Measurements from ENCODE around the gene TRIM47. TPM values are rescaled to one million over a fixed set of nuclear protein-coding genes. Genes with fewer than 3 reads are reported as not detected.

Gene TRIM47
- total RNA-seq, 4 donors from 2014 or later, result 67.8 to 147 (median 81.9) TPM

DNA sequence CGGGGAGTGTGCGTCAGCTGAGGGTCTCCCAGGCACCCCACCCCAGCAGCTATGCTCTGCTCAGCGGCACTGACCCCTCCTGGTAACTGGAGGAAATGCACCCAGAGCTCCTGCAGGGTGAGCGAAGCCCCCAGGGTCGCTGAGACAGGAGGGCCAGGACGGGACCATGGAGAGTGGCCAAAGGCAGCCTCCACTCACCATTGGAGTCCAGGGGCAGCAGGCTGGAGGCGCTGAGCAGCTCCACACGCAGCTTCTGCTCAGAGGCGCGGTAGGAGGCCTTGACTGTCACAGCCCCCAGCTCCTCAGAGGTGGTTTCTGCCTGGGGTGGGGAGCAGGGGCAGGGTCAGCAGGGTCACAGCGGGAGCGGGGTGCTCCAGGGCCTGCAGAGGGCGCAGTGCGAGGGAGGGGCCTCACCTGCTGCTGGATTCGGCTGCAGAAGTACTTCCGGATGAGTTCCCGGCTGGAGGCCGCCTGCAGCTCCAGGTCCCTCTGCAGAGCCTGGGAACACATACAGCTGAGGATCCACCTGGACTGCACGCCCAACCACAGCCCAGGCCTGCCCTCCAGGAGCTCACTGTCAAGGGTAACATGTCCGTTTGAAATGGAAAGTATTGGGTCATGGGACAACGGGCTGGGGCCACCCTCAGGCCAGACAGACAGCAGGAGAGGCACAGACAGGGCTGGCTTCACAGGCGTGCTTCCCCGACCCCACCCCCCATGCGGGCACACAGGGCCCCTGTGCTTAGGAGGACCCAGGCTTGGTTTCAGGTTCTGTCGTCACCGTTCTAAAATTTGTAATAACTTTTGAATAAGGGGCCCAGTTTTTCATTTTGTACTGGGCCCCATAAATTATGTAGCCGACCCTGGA is 48.0 kb downstream of the TRIM47 start:
- TF ChIP-seq, protein P1, sequence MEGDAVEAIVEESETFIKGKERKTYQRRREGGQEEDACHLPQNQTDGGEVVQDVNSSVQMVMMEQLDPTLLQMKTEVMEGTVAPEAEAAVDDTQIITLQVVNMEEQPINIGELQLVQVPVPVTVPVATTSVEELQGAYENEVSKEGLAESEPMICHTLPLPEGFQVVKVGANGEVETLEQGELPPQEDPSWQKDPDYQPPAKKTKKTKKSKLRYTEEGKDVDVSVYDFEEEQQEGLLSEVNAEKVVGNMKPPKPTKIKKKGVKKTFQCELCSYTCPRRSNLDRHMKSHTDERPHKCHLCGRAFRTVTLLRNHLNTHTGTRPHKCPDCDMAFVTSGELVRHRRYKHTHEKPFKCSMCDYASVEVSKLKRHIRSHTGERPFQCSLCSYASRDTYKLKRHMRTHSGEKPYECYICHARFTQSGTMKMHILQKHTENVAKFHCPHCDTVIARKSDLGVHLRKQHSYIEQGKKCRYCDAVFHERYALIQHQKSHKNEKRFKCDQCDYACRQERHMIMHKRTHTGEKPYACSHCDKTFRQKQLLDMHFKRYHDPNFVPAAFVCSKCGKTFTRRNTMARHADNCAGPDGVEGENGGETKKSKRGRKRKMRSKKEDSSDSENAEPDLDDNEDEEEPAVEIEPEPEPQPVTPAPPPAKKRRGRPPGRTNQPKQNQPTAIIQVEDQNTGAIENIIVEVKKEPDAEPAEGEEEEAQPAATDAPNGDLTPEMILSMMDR (IDR thresholded peaks at IDR 0.05), result peak; percentile 17 to 51 (median 21)
- TF ChIP-seq EP300 (IDR thresholded peaks at IDR 0.05) (no peak), POLR2AphosphoS5 (IDR thresholded peaks at IDR 0.05) (no peak), POLR2A (IDR thresholded peaks at IDR 0.05; ENCODE audit: low read depth) (no peak)
- no peaks in the 10 kb centered on the region for H3K9me3 ChIP-seq
- 71% methylated on average over 6 of the region's 27 CpGs for WGBS
- H3K4me3 ChIP-seq, result no peak overlapping the region
- intact Hi-C loops (cut with DNase I), result no loop called here
- H3K4me1 ChIP-seq, result peaks cover 28 to 43% (median 38%) of the 10 kb centered on the region in 4 donors
- H3K36me3 ChIP-seq, result peaks cover 0 to 64% (median 32%) of the 10 kb centered on the region in 4 donors
- no peak for DNase-seq (ENCODE audit: extremely low spot score)
- H3K27me3 ChIP-seq, result no peaks in the 10 kb centered on the region
- H3K27ac ChIP-seq (replicated peaks in 1 of 4), result no peak overlapping the region

DNA sequence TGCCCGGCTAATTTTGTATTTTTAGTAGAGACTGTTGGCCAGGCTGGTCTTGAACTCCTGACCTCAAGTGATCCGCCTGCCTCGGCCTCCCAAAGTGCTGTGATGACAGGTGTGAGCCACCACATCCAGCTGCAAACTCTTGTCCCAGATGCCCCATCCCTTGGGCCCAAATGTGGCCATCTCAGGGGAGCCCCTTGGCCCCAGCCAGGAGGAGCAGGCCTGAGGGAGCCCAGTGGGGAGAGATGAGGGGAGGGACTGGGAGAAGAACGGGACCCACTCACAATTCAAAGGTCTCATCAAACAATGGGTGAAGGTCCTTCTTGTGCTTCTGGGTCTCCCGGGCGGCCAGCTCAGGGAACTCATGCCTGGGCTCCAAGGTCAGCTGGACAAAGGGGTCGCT is 48.6 kb downstream of the TRIM47 start:
- intact Hi-C loops (cut with DNase I), result loop anchor here (10.0 kb wide), 1 partner anchor 65 kb away; the partner anchor contains the start of gene GALK1
- no peak for DNase-seq (ENCODE audit: extremely low spot score)
- H3K27ac ChIP-seq (replicated peaks in 1 of 4), result no peak overlapping the region
- H3K4me1 ChIP-seq, result peaks cover 28 to 41% (median 36%) of the 10 kb centered on the region in 4 donors
- WGBS, result no CpG with 5 or more reads among the region's 7 CpGs
- no peaks in the 10 kb centered on the region for H3K9me3 ChIP-seq
- no peaks in the 10 kb centered on the region for H3K27me3 ChIP-seq
- peaks cover 0 to 64% (median 34%) of the 10 kb centered on the region in 4 donors for H3K36me3 ChIP-seq
- TF ChIP-seq POLR2A (IDR thresholded peaks at IDR 0.05; ENCODE audit: low read depth) (no peak), EP300 (IDR thresholded peaks at IDR 0.05) (no peak), POLR2AphosphoS5 (IDR thresholded peaks at IDR 0.05) (no peak)
- TF ChIP-seq, protein P1 (IDR thresholded peaks at IDR 0.05), result no peak
- no peak overlapping the region for H3K4me3 ChIP-seq

DNA sequence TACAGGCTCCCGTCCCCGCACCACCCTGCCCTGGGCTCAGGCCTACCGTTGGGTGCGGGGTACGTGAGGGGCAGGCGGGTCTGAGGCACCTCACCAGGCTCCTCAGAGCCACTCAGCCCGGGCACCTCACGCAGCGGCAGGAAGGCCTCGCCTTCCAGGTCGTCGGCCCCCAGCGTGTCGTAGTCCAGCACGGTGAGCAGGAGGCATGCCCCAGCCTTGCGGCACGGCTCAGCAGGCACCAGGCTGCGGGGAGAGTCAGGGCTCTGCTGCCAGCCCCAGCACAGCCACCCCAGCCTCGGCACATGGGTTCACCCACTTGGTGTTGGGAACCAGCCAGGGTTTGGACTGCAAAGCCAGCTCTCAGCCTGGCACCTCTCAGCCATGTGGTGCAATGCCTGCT is 49.6 kb downstream of the TRIM47 start:
- Histone ChIP-seq H3K27ac (replicated peaks in 1 of 4) (peak overlapping the region in 1 of 4 donors; percentile 30), H3K4me1 (peaks cover 31 to 44% (median 39%) of the 10 kb centered on the region in 4 donors), H3K9me3 (no peaks in the 10 kb centered on the region), H3K36me3 (peaks cover 0 to 64% (median 36%) of the 10 kb centered on the region in 4 donors), H3K4me3 (no peak overlapping the region), H3K27me3 (no peaks in the 10 kb centered on the region)
- intact Hi-C loops (cut with DNase I), result loop anchor here (10.0 kb wide), 1 partner anchor 64 kb away; the partner anchor contains the start of gene GALK1
- WGBS, result 91% methylated on average over 18 of the region's 19 CpGs
- no peak for DNase-seq (ENCODE audit: extremely low spot score)
- TF ChIP-seq EP300 (IDR thresholded peaks at IDR 0.05) (no peak), POLR2A (IDR thresholded peaks at IDR 0.05; ENCODE audit: low read depth) (no peak), POLR2AphosphoS5 (IDR thresholded peaks at IDR 0.05) (no peak)
- TF ChIP-seq, protein P1 (IDR thresholded peaks at IDR 0.05), result no peak

DNA sequence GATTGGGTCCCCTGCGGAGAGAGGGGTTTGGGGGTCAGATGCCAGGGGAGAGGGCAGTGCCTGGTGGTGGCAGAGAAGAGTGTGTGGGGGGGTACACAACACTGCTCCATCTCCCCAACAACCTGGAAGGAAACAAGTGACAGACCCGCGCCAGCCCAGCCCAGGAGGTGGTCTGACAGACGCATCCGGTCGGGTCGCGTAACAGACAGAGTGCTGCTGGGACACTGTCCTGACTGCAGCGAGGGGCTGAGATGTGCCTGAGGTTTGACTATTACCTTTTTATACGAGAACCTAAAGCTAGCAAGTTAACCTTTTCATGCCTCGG is 50.3 kb downstream of the TRIM47 start:
- no peak for TF ChIP-seq POLR2AphosphoS5 (IDR thresholded peaks at IDR 0.05)
- TF ChIP-seq, protein P1 (IDR thresholded peaks at IDR 0.05), result no peak
- no peak for TF ChIP-seq EP300 (IDR thresholded peaks at IDR 0.05)
- WGBS, result 12% methylated on average over 3 of the region's 11 CpGs
- Histone ChIP-seq H3K27ac (replicated peaks in 1 of 4) (peak overlapping the region; percentile 73 to 84 (median 78)), H3K4me1 (peaks cover 31 to 41% (median 36%) of the 10 kb centered on the region in 4 donors), H3K36me3 (peaks cover 0 to 65% (median 42%) of the 10 kb centered on the region in 4 donors), H3K9me3 (no peaks in the 10 kb centered on the region), H3K4me3 (peak overlapping the region; percentile 48 to 53 (median 49)), H3K27me3 (no peaks in the 10 kb centered on the region)
- DNase-seq (ENCODE audit: extremely low spot score), result no peak
- intact Hi-C loops (cut with DNase I), result loop anchor here (10.0 kb wide), 1 partner anchor 63 kb away; the partner anchor contains the start of gene GALK1

All from esophagus muscularis mucosa (tissue), 4 donors.